Measurements from ENCODE around the gene CCDC85B. TPM values are rescaled to one million over a fixed set of nuclear protein-coding genes. Genes with fewer than 3 reads are reported as not detected.
A peak's percentile ranks its signal among the peaks of the same experiment; 100 is the strongest.

The CCDC85B gene
- polyA plus RNA-seq, 4 donors: 6.5 to 32.5 (median 13.3) TPM

- DNase-seq (no peak), FAIRE-seq (no peak)
- Histone ChIP-seq H3K36me3 (ENCODE audit: control insufficient read depth in 3 of 3, insufficient read depth in 2 of 3, low read depth in 1 of 3, low read length in 3 of 3) (peaks cover 0 to 50% (median 3%) of the 10 kb centered on the region in 3 donors), H3K27ac (ENCODE audit: low read depth in 1 of 3, low read length in 2 of 3) (no peak overlapping the region), H3K9me3 (ENCODE audit: control insufficient read depth in 2 of 2, insufficient read depth in 1 of 2, low read depth in 1 of 2, low read length in 1 of 2) (no peaks in the 10 kb centered on the region), H3K4me1 (ENCODE audit: control insufficient read depth in 3 of 3, insufficient read depth in 2 of 3, low read depth in 1 of 3, low read length in 2 of 3) (peaks cover 3 to 22% (median 21%) of the 10 kb centered on the region in 3 donors), H3K4me3 (ENCODE audit: low read depth in 1 of 3, low read length in 3 of 3) (no peak overlapping the region), H3K27me3 (ENCODE audit: control insufficient read depth in 3 of 3, insufficient read depth in 3 of 3, low read length in 3 of 3) (no peaks in the 10 kb centered on the region)
- WGBS, 3 donors: 84 to 88% (median 85%) methylated on average over 11 to 12 of the region's 12 CpGs
Observed at GRCh38 chr11:65921033-65921555, 30.6 kb downstream of the CCDC85B start.

- H3K4me1 ChIP-seq (ENCODE audit: control insufficient read depth in 3 of 3, insufficient read depth in 2 of 3, low read depth in 1 of 3, low read length in 2 of 3): peaks cover 3 to 22% (median 14%) of the 10 kb centered on the region in 3 donors
- H3K27ac ChIP-seq (ENCODE audit: low read depth in 1 of 3, low read length in 2 of 3): no peak overlapping the region
- H3K27me3 ChIP-seq (ENCODE audit: control insufficient read depth in 3 of 3, insufficient read depth in 3 of 3, low read length in 3 of 3): no peaks in the 10 kb centered on the region
- no peak for DNase-seq
- no peak for FAIRE-seq
- peaks cover 0 to 45% (median 3%) of the 10 kb centered on the region in 3 donors for H3K36me3 ChIP-seq (ENCODE audit: control insufficient read depth in 3 of 3, insufficient read depth in 2 of 3, low read depth in 1 of 3, low read length in 3 of 3)
- 90 to 95% (median 92%) methylated on average over 7 to 10 of the region's 10 CpGs for WGBS, 3 donors
- H3K4me3 ChIP-seq (ENCODE audit: low read depth in 1 of 3, low read length in 3 of 3): no peak overlapping the region
- no peaks in the 10 kb centered on the region for H3K9me3 ChIP-seq (ENCODE audit: control insufficient read depth in 2 of 2, insufficient read depth in 1 of 2, low read depth in 1 of 2, low read length in 1 of 2)
Observed at GRCh38 chr11:65921876-65922275, 31.4 kb downstream of the CCDC85B start.

- H3K4me1 ChIP-seq (ENCODE audit: control insufficient read depth in 3 of 3, insufficient read depth in 2 of 3, low read depth in 1 of 3, low read length in 2 of 3): peaks cover 0 to 17% (median 9%) of the 10 kb centered on the region in 3 donors
- no peak for DNase-seq
- no peak for FAIRE-seq
- no peaks in the 10 kb centered on the region for H3K9me3 ChIP-seq (ENCODE audit: control insufficient read depth in 2 of 2, insufficient read depth in 1 of 2, low read depth in 1 of 2, low read length in 1 of 2)
- no peak overlapping the region for H3K4me3 ChIP-seq (ENCODE audit: low read depth in 1 of 3, low read length in 3 of 3)
- no peaks in the 10 kb centered on the region for H3K27me3 ChIP-seq (ENCODE audit: control insufficient read depth in 3 of 3, insufficient read depth in 3 of 3, low read length in 3 of 3)
- H3K27ac ChIP-seq (ENCODE audit: low read depth in 1 of 3, low read length in 2 of 3): no peak overlapping the region
- 78 to 90% (median 82%) methylated on average over 3 of the region's 3 CpGs for WGBS, 3 donors
- H3K36me3 ChIP-seq (ENCODE audit: control insufficient read depth in 3 of 3, insufficient read depth in 2 of 3, low read depth in 1 of 3, low read length in 3 of 3): peaks cover 0 to 38% (median 3%) of the 10 kb centered on the region in 3 donors
Observed at GRCh38 chr11:65922565-65922964, 32.1 kb downstream of the CCDC85B start.

- Histone ChIP-seq H3K4me1 (ENCODE audit: control insufficient read depth in 3 of 3, insufficient read depth in 2 of 3, low read depth in 1 of 3, low read length in 2 of 3) (peaks cover 0 to 6% (median 4%) of the 10 kb centered on the region in 3 donors), H3K27ac (ENCODE audit: low read depth in 1 of 3, low read length in 2 of 3) (no peak overlapping the region), H3K4me3 (ENCODE audit: low read depth in 1 of 3, low read length in 3 of 3) (no peak overlapping the region), H3K36me3 (ENCODE audit: control insufficient read depth in 3 of 3, insufficient read depth in 2 of 3, low read depth in 1 of 3, low read length in 3 of 3) (peaks cover 0 to 32% (median 3%) of the 10 kb centered on the region in 3 donors), H3K27me3 (ENCODE audit: control insufficient read depth in 3 of 3, insufficient read depth in 3 of 3, low read length in 3 of 3) (no peaks in the 10 kb centered on the region), H3K9me3 (ENCODE audit: control insufficient read depth in 2 of 2, insufficient read depth in 1 of 2, low read depth in 1 of 2, low read length in 1 of 2) (no peaks in the 10 kb centered on the region)
- DNase-seq (no peak), FAIRE-seq (no peak)
- 45 to 75% (median 64%) methylated on average over 2 of the region's 2 CpGs for WGBS, 3 donors
Observed at GRCh38 chr11:65925397-65925796, 34.9 kb downstream of the CCDC85B start.

- H3K27ac ChIP-seq (ENCODE audit: low read depth in 1 of 3, low read length in 2 of 3): peak overlapping the region in 2 of 3 donors; percentile 69 to 83
- DNase-seq: peak in 1 of 2 donors; percentile 71
- WGBS, 3 donors: 22 to 35% (median 23%) methylated on average over 9 of the region's 9 CpGs
Observed at GRCh38 chr11:65927904-65928397, 37.5 kb downstream of the CCDC85B start.

GRCh38 chr11:65928667-65929066, 38.2 kb downstream of the CCDC85B start:
- Histone ChIP-seq H3K4me3 (ENCODE audit: low read depth in 1 of 3, low read length in 3 of 3) (no peak overlapping the region), H3K4me1 (ENCODE audit: control insufficient read depth in 3 of 3, insufficient read depth in 2 of 3, low read depth in 1 of 3, low read length in 2 of 3) (no peaks in the 10 kb centered on the region), H3K9me3 (ENCODE audit: control insufficient read depth in 2 of 2, insufficient read depth in 1 of 2, low read depth in 1 of 2, low read length in 1 of 2) (peaks cover 0 to 4% of the 10 kb centered on the region in 2 donors), H3K36me3 (ENCODE audit: control insufficient read depth in 3 of 3, insufficient read depth in 2 of 3, low read depth in 1 of 3, low read length in 3 of 3) (peaks cover 0 to 6% (median 0%) of the 10 kb centered on the region in 3 donors), H3K27me3 (ENCODE audit: control insufficient read depth in 3 of 3, insufficient read depth in 3 of 3, low read length in 3 of 3) (peaks cover 0 to 17% (median 0%) of the 10 kb centered on the region in 3 donors), H3K27ac (ENCODE audit: low read depth in 1 of 3, low read length in 2 of 3) (peak overlapping the region in 2 of 3 donors; percentile 41 to 59)
- FAIRE-seq (no peak), DNase-seq (no peak)
- WGBS, 3 donors: 61 to 74% (median 71%) methylated on average over 6 of the region's 6 CpGs

More at GRCh38 chr11:65927904-65928397, 37.5 kb downstream of the CCDC85B start:
- H3K4me1 ChIP-seq (ENCODE audit: control insufficient read depth in 3 of 3, insufficient read depth in 2 of 3, low read depth in 1 of 3, low read length in 2 of 3): no peaks in the 10 kb centered on the region
- FAIRE-seq: no peak
- H3K36me3 ChIP-seq (ENCODE audit: control insufficient read depth in 3 of 3, insufficient read depth in 2 of 3, low read depth in 1 of 3, low read length in 3 of 3): peaks cover 0 to 10% (median 0%) of the 10 kb centered on the region in 3 donors
- peaks cover 0 to 12% (median 0%) of the 10 kb centered on the region in 3 donors for H3K27me3 ChIP-seq (ENCODE audit: control insufficient read depth in 3 of 3, insufficient read depth in 3 of 3, low read length in 3 of 3)
- no peak overlapping the region for H3K4me3 ChIP-seq (ENCODE audit: low read depth in 1 of 3, low read length in 3 of 3)
- peaks cover 0 to 4% of the 10 kb centered on the region in 2 donors for H3K9me3 ChIP-seq (ENCODE audit: control insufficient read depth in 2 of 2, insufficient read depth in 1 of 2, low read depth in 1 of 2, low read length in 1 of 2)

- no peaks in the 10 kb centered on the region for H3K36me3 ChIP-seq (ENCODE audit: control insufficient read depth in 3 of 3, insufficient read depth in 2 of 3, low read depth in 1 of 3, low read length in 3 of 3)
- DNase-seq (no peak), FAIRE-seq (no peak)
- 51 to 63% (median 57%) methylated on average over 13 of the region's 13 CpGs for WGBS, 3 donors
- H3K4me3 ChIP-seq (ENCODE audit: low read depth in 1 of 3, low read length in 3 of 3): no peak overlapping the region
- H3K9me3 ChIP-seq (ENCODE audit: control insufficient read depth in 2 of 2, insufficient read depth in 1 of 2, low read depth in 1 of 2, low read length in 1 of 2): peaks cover 0 to 4% of the 10 kb centered on the region in 2 donors
- H3K27me3 ChIP-seq (ENCODE audit: control insufficient read depth in 3 of 3, insufficient read depth in 3 of 3, low read length in 3 of 3): peaks cover 0 to 17% (median 0%) of the 10 kb centered on the region in 3 donors
- no peak overlapping the region for H3K27ac ChIP-seq (ENCODE audit: low read depth in 1 of 3, low read length in 2 of 3)
- H3K4me1 ChIP-seq (ENCODE audit: control insufficient read depth in 3 of 3, insufficient read depth in 2 of 3, low read depth in 1 of 3, low read length in 2 of 3): no peaks in the 10 kb centered on the region
Observed at GRCh38 chr11:65931773-65932557, 41.5 kb downstream of the CCDC85B start.

GRCh38 chr11:65932558-65932919, 42.1 kb downstream of the CCDC85B start:
- Histone ChIP-seq H3K36me3 (ENCODE audit: control insufficient read depth in 3 of 3, insufficient read depth in 2 of 3, low read depth in 1 of 3, low read length in 3 of 3) (no peaks in the 10 kb centered on the region), H3K4me3 (ENCODE audit: low read depth in 1 of 3, low read length in 3 of 3) (no peak overlapping the region), H3K27me3 (ENCODE audit: control insufficient read depth in 3 of 3, insufficient read depth in 3 of 3, low read length in 3 of 3) (peaks cover 0 to 17% (median 0%) of the 10 kb centered on the region in 3 donors), H3K9me3 (ENCODE audit: control insufficient read depth in 2 of 2, insufficient read depth in 1 of 2, low read depth in 1 of 2, low read length in 1 of 2) (peaks cover 0 to 4% of the 10 kb centered on the region in 2 donors), H3K4me1 (ENCODE audit: control insufficient read depth in 3 of 3, insufficient read depth in 2 of 3, low read depth in 1 of 3, low read length in 2 of 3) (no peaks in the 10 kb centered on the region), H3K27ac (ENCODE audit: low read depth in 1 of 3, low read length in 2 of 3) (no peak overlapping the region)
- DNase-seq (no peak), FAIRE-seq (no peak)
- WGBS, 3 donors: 25 to 43% (median 40%) methylated on average over 9 of the region's 9 CpGs
